NCI-H1417 treated with DMSO at 0.1 percent for 48 hours (cell line): ENCODE measurements around the gene IHH.

Experiments
- DNase-seq: peaks from one replicate; lab custom pipeline; 2025; lab: John Stamatoyannopoulos, UW

The IHH gene

DNA sequence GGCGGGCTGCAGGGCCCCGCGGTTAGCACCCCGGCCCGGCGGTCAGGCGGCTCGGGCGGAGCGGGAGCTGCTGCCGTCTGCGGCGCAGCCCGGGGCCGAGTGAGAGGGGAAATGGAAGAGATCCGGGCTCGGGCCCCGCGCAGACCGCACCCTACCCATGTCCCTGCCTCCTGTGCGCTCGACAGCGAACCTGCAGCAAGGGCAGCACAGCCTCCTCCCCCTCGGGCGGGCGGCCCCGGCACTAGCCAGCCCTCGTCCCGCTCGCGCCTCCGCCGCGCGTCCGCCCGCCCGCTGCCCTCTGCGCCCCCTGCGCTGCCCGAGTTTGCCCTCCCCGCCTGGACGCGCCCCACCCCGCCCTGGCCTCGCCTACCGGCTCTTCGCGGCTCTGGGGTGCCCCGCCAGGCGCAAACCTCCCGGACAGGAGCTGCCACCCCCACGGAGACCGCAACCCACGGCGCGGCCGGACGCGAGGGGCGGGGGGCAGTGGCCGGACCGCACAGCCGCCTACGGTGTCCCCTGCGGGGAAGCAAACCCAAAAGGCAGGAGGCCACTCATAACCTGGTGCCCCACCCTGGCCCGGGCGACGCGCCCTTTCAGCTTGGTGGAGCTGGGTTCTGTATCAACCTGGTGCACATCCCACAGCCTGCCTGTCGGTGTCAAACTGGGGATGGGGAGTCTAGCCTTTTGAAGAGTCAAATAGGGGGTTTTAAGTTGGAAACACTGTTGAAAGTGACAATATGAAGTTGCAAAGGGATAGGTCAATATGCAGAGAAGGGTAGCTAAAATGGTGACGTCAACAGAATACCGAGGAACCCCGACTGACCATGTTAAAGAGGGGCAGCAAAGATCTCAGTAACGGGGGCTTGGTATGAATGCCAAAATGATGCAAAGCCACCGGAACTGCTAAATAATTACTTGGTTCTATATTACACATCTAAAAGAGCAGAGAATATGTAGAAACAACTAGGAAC lies at the start of gene IHH:
IHH (minus strand) TSS at position 101 of the 971 bp plus-strand sequence. CDS start 454 bp downstream, outside the sequence.
- DNase-seq, result no peak

DNA sequence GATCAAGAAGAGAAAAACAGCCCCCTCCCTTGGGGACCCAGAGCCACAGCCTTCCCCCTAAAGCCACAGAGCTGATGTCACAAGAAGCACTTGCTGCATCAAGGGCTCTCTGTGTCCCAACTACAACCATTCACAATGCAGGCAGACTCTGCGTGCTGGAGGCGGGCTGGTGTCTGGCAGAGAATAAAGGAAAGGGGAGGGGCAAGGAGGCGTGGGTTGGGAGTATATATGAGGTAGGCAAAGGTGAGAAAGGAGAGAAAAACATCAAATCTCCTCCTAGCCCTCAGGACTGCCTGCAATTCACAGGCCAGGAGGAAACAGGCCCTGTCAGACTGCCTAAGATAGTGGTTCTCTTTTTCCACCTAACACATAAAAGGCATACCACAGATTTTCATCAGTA lies 48.8 kb upstream of the IHH start:
- DNase-seq, result no peak

DNA sequence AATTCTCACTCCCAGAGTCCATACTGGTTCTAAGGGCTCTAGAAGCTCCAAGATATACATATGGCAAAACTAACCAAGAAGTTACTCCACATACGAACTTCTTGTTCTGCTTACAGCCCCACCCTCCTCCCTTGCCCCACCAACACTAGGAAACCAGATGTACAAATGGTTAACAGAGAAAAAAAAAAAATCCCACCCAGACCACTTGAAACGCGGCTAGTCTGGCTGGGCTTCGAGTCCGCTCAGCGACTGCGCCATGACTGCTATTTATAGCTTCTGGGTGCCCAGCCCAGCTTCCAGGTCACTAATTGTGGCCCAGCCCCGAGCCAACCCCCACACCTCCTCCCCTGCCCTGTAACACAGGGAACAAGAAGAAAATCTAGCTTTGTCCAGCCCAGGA lies 47.0 kb upstream of the IHH start:
- no peak for DNase-seq

DNA sequence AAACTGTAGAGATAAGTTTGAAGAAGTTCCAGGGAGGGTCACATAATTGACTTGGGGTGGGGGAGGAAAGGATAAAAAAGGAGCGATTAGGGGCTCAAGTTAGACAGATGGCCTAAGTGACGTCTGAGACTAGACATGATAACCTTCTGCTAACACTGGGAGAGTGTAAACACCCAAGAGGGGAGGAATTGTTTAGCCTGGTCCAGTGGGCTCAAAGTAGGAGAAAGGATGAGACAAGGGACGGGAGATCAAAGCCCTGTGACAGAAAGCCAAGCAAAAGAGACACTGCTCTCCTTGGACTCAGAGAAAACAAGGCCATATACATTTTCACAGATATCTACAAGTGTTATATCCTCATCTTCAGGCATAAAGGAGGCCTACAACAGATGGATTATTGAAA lies 45.5 kb upstream of the IHH start:
- DNase-seq, result no peak

DNA sequence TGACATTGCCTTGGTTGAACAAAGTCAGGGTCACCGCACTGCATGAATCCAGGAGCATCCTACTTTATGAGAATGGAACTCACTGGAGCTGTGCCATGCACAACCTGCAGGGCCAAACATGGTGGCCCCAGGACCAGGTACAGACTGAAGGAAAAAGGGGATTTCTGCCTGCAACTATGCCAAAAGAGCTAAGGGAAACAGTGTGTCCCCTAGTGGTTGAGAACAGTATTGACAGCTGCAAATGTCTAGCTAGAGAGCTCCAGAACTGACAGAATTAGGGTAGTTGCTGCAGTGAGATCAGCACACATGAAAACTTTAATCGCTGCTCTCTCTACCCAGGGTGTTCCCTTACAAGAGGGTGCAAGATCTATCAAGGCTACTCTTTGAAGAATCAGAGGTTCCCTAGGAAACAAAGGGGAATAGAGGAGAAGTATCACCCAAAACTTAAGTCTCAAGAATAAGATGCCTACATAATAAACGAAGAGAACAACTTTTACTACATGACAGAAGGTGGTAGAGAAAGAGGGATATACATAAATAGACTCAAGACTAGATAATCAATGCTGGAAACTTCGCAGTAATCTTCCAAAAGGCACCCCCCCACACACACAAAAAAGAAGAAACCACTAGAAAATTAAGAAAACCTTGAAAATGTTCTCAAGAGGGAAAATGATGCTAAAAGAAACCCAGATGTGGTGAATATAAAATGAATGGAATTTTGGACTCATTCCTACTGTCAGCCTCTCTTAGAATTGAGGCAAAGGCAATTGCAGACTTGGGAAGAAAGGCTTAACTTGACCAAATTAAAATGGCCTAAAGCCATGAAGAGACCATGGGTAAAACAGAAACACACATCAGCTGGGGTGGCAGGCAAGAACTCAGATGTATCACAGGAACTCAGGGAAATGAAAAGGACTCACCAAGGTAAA lies 43.6 kb upstream of the IHH start:
- no peak for DNase-seq

DNA sequence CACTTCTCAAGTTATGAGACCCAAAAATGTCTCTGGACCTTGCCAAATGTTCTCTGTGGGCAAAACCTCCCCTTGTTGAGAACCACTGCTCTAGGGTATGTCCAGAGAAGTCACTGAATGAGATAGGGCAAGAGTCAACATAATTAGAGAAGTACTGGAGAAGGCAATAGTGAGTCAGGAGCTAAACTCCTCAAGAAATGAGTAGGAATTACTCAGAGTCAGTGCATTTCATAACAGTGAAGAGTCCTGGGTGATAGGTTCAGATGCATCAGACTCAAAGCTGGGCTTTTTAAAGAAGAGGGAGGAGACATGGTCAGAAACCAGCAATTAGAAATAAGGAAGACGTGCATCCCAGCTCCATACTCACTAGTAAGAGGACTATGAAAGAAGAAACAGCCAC lies 38.6 kb upstream of the IHH start:
- DNase-seq, result no peak

DNA sequence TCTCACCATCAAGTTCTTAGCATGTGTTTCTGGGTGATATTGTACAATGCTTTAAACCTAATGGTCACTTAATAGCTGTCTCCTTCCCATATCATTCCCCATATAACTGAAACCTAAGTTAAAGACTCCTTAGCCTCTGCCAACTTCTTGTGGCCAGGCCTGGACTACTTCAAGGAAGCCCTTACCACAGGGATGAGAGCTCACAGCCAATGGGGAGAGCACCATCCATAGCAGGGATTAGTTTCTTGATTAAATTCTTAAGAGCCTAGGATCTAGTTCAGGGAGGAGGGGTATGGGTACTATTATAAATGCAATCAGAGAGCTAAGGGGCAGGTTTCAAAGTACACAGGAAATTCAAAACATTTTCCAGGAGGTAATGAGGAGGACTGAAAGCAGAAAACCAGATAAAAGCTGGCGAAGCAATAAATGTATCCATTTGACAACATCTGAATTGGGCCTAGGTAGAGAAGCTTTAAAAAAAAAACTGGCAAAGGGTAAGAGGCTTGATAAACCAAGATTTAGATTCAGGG lies 34.8 kb upstream of the IHH start:
- no peak for DNase-seq

DNA sequence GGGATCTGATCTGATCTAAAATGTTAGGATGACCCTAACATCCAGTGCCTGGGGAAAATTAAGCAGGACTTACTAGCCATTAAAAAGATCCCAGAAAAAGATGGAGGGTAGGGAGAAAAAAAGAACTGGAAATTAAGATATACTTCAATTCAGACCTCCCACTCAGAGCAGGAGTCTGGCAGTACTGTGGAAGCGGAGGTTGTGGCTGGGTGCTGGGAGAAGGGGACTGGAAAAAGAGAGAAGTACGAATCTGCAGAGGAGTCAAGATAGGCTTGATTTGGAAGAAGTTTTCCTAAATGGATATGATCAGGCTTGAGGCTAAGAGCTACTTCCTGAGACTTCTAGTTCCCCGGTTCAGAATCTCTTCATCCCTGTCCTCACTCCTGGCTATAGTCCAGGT lies 33.5 kb upstream of the IHH start:
- no peak for DNase-seq

DNA sequence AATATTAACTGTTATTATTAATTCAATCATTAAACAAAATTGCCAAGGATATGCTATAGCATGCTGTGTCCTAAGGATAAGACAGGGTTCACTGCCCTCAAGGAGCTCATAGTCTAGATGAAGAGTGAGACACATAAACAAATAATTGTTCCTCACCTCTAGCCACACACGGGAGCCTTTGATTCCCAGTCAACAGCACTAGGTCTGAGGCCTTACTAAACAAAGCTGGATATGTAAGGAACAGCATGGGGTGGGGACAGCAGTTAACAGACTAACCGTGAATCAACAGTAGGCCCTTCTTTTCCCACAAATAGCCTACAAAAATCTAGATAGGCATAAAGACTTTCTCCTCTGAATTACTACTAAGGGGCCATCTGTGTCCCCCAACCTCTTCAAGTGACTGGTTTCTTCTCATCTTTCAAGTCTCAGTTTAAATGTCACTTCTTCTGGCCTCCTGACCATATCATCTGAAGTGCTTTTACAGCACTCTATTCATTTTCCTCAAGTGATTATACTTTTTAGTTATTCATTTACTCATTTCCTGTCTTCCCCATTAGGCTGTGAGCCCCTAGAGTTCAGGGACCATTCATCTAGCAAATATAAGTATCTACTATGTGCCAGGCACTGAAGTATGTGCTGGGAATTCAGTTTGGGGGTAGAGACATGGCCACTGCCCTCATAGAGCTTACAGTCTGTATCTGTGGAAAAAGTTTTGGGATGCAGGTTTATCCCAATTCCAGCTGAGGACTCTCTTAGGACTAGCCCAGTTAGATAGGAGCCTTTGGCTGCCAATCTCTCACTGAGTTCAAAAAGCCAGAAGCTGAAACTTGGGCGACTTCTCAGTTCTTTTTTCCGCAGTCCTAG lies 29.9 kb upstream of the IHH start:
- DNase-seq, result no peak

DNA sequence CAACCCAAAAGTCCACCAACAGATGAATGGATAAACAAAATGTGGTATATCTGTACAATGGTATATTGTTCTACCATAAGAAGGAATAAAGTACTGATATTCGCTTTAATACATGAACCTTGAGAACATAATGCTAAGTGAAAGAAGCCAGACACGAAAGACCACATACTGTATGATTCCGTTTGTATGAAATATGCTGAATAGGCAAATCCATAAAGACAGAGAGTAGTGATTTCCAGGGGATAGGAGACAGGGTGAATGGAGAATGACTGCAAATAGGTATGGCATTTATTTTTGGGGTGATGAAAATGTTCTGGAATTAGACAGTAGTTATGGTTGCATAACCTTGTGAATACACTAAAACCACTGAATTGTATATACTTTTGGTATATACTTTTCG lies 28.6 kb upstream of the IHH start:
- DNase-seq, result no peak

DNA sequence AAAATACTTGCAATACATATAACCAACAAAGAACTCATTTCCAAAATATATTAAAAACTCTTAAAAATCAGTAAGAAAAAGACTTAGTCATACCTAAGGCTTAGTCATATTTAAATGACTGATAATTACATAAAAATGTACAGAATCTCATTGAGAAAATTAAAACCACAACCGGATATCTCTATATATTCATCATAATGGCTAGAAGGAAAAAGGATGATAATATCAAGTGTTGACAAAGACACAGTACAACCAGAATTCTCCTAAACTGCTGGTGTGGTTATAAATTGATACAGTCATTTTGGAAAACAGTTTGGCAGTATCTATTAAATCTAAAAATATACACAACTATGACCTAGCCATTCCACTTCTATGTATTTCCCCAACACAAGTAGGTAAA lies 27.1 kb upstream of the IHH start:
- no peak for DNase-seq

DNA sequence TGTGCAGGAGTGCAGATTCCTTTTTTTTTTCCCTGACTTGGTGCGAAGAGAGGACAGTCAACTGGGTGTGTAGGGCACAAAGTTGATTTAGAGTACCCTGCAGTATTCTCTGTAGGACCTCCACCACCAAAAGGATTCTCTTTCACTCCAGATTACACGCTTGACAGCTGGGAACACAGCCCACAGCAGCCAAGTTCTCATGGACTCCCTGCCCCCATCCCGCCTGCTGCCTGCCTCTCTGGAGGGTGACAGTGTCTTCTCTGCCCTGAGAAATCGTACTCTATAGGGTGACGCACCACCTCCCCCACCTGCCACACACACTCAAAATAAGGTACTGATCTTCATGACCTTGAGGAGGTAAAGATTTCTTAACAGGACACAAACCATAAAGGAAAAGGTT lies 26.6 kb upstream of the IHH start:
- DNase-seq, result no peak

DNA sequence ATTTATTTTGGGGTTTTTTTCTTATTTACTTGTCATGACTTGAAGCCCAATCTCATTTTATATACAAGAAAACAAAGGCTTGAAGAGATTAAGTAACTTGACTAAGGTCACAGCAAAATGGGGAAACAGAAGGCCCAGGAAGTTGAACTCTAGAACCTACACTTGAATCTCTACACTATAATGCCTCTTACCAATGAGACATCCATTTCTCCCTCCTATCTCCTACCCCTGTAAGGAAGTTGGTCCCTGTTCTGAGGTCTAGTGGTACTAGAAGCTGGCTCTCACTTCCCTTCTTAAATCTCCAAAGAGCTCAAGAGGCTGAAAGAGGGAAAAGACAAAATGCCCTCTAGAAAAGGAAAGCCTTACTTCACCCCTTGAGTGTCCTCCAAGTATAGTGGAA lies 25.5 kb upstream of the IHH start:
- no peak for DNase-seq

DNA sequence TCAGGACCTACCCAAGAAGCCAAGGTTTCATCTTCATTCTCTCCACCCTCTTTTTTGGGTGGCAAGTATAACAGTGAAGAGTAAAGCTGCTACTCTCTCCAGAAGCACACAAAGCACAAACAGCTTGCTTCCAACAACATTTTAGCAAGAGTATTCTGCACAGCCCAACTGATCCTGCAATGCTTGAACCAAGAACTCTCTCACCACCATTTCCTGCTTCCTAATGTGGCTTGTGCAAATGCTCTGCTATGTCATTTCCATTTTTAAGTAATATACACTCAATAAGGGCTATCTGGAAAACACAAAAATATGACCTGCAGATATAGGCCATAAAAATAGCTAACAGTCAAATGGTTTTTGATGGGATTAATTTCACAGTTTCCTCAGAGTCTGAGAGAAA lies 24.1 kb upstream of the IHH start:
- no peak for DNase-seq

DNA sequence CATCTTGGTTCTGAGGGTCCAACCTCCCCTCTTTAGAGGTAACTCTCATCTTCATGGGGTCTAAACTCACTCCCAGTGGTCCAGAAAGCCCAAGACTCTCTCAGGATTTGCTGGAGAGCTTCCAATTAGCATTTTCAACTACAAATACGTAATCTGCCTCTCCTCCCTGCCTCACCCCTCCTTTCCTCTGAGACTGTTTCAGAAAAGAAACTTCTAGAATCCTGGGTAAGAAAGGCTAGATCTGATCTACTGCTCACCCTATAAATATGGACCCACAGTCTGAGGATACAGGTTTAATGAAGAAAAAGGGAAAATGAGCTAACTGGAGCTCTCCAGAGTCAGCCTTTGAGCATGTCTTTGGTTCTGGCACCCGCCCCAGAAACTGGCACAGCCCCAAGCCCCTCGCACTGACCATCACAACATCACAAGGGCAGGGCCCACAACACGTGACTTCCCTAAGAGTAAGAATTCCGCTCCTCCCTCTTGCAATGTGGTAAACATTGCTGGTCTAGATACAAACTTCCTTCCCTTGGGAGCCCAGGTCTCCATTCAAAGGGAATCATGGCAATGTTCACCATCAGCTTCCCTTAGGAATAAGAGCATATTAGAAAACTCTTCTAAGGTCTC lies 21.7 kb upstream of the IHH start:
- no peak for DNase-seq

DNA sequence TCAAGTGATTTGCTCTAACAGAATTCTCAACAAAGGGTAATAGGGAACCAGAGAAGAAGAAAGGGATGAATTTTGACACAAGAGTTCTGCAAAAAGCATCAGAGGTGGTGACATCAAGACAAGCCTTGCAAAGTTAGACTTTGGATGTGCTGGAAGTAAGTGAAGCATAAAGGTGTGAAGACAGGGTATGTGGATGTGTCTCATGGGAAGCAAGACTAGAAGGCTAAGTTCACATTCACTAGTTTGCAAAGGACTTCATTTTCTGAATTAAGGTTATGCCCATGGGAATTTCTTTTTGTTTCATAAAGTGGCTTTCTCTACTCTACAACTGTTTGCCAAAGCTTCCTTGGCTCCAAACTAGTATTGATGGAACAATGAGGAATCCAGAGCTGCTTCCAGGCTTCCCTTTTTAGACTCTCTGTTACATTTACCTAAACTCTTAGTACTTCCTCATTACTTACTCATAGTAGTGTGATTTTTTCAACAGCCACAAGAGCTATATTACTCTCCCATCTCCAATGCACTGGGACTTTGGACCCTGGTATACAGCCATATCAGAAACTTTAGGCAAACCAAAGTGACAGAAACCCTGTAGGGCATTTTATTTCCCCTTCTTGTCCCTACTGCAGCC lies 21.1 kb upstream of the IHH start:
- DNase-seq, result no peak

DNA sequence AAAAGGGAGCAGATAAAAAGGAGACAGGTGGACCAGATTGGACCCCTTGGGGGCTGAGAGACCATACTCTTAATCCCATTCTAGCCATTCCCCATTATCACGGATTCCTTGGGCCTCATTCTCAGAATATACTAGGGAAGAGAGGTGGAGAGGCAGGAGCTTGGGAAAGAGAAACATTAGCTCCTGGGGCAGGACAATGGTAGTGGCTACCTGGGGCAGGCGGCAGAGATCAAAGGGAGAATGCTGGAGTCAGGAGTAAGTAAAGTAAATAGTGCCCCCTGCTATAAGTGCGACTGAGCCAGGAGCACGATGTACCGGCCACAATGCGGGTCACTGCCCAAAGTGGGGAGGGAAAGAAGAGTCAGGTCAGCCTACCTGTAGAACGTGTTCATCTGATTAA lies 20.4 kb upstream of the IHH start:
- no peak for DNase-seq

DNA sequence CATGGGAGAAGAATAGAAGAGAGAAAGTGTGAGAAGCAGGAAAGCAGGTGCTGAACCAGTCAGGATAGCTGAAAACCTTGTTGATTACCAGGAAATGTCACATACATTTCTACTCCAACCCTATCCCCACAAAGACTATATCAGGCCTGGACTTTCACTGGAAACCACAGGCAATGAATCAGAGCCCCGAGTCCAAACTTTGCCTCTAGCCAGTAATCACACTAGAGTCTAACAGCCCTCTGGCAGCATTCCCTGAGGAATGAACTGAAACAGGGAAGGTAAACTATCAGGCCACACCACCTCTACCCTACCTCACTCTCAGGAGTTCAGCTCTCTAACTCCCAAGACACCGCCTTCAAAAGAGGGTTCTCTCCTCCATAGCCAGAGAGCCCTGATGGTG lies 18.7 kb upstream of the IHH start:
- no peak for DNase-seq

DNA sequence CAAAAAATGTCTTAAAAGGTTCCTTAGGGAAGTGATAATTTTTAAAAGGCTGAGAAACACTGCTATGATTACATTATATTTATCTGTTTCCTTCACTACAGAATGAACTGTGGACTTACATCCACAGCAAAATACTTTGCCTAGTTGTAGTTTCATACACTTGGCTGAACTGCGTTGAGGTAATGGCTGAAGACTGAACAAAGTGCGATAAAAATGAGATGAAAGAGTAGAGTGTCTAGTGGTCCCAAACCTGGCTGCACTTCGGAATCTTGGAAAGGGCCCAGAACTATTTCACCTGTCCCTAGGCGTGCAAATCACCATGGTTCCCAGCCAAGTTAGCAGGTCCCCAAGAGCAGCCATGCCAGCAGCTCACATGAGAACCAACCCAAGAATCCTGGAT lies 18.2 kb upstream of the IHH start:
- DNase-seq, result no peak

DNA sequence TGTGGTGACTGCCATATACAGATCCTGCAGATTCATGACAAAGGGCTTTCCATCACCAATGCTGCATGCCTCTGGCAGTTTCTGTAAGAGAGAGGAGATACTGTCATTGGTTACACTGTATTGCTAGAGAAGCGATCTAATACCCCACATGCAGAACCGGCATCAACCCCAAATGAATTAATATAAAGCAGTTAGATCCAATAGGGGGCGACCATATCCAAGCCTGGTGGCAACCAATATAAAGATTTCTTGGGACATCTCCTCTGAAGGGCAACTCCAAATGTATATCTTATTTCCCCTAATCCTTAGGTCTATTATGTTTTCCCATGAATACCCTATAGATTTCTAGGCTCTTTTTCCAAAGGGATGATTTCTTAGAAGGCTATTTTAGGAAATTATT lies 17.4 kb upstream of the IHH start:
- no peak for DNase-seq

DNA sequence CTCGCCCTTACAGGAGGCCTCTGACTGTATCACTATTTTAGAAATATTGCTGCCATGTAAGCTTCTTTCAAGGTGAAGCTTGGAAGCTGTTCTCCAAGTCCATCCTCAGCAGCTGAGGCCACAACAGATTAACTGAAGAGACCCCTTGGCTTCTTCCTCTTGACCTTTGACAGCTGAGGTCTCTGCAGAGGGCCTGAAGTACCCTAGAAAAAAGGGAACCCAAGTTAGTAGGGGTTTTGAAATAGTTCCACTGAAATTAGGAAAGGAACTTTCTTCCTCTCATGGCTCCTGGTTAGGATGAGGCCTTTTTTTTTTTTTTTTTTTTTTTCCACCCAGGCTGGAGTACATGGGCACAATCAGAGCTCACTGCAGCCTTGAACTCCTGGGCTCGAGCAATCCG lies 15.5 kb upstream of the IHH start:
- DNase-seq, result no peak
